ENCODE data around the gene GRK5.

Gene GRK5

DNA sequence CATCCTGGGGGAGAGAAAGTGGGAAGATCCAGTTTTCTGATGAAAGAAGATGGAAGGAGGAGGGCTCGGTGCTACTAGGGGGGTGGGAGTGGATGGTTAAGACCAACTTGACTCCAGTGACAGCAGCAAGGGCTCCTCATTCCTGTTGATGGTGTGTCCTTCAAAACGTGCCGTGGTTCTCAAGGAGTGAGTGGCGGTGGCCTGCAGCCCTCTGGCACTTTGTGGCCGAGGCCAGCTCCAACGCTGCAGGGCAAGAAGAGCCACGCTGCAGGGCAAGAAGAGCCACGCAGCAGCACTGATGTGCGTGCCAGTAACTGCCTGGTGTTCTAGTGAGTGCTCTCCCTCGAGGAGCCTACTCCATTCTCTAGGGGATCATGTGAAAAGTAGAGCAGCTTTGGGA is 72.1 kb downstream of the GRK5 start:
- DNase-seq: no peak

DNA sequence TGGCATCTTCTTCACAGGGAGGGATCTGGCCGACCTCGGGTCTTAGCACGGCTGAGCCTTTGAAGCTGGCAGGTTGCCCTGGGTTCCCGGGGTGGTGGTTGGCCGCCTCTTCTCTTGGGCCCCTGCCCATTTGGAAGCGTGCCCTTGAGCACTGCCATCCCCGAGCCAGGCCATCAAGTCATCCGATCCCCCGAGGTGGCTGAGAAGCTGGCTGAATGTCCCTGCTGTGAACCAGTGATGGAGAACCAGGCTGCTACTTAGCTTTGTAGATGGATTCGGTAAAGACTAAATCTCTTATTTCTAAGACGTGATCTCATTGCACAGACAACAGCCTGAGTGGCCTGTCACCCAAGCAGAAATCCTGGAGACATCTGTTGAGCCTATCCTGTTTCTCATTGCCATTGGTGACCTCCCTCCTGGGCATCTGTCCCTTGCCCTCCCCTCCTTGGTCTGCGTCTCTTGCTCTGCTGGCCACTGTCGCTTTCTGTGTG is 74.3 kb downstream of the GRK5 start:
- no peak for DNase-seq

DNA sequence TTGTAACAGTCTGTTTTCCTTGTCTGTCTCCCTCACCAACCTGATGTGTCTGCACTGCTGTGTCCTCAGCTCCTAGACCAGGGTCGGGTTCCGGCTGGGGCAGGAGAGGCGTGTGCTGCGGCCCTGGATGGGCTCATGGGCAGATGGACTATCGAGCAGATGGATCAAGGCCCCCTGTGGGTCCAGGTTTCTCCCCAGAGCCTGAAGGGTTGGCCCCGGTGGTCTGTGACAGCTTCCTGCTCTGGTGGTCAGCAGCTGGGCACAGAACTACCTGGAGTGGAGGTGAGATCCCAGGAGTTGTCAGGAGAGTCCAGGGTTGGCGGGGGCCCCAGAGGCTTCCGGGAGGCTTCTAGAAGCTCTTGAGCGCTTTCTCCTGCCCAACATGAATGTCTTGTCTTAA is 75.1 kb downstream of the GRK5 start:
- DNase-seq: no peak

DNA sequence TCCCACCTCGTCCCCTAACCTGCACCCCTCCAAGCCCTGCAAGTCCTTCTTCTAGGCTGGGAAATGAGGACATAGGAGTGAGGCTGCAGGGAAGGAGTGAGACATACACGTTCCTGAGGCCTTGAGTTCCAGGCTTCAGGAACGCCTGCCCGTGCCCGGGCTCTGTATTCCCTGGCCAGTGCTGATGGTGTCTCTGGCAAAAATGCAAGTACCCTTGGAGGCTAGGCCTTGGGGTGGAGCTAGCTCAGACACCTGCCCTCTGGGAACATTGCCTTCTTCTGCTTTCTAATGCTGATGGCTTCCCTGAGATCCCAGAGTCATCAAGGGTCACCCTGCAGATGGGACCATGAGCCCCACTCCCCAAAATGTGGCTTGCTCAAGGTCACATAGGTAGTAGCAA is 76.0 kb downstream of the GRK5 start:
- DNase-seq: no peak

DNA sequence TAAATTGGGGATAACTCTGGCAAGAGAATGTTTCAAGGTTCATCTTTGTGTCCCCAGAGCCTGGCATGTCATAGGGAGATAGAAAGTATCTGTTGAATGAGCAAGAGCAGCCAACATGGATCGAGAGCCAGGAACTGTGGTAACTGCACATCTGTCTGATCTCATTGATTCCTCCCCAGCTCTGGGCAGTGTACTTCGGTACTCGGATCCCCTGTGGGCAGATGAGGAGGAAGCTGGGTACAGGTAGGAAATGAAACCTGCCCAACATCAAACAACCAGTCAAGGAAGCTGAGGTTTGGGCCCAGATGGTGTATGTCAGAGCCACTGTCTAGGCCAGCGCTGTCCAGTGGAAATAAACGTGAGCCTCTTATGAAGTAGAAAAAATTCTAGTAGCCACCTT is 76.4 kb downstream of the GRK5 start:
- no peak for DNase-seq

DNA sequence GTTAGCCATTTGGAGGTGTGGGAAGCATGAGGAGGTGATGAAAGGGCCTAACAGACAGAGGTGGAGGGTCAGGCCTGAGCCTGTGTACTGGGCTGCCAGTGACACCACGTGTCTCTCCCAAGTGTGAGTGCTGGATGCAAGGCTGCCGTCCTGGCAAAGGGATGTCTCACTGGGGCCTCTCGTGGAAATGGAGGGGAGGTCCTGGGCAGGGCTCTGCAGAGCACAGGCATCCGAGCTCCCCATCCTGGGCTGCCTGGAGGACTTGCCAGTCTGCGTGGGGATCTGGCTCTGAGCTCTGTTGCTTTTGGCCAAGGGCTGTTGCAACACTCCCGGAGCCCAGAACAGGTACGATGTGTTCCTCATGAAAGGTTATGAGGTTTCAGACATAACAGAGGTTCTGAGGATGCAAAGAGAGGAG is 77.3 kb downstream of the GRK5 start:
- no peak for DNase-seq

DNA sequence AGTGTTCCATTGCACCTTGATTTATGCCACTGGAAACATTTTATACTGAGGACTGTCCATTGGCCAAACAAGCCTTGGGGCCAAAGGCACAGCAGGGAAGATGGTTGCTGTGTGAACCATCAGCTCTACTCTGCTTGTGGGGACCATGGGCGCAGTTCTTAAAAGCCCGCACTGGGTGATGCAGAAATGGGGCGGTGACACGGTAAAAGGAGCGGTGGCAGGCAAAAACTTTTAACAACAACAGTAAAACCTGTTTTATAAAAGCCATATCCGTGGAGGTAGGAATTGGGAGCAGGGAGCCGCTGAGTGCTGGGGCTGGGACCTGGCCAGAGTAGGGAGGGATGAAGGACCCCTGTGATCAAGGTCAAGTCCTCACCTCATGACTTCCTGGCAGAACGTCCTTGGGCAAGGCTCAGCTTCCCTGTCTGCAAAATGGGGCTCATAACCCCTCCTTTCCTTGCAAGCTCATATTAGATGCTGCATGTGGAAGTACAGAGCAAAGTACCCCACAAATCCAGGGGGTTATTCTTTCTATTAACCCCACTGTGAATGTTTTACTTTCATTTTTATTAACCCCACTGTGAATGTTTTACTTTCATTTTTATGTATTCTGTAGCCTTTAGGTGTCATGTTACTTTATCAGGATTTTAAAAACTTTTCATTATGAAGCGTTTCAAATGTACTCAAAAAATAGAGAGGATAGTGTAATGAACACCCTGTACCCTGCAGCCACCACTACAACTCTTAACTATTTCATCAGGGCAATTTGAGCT is 78.3 kb downstream of the GRK5 start:
- DNase-seq: no peak

DNA sequence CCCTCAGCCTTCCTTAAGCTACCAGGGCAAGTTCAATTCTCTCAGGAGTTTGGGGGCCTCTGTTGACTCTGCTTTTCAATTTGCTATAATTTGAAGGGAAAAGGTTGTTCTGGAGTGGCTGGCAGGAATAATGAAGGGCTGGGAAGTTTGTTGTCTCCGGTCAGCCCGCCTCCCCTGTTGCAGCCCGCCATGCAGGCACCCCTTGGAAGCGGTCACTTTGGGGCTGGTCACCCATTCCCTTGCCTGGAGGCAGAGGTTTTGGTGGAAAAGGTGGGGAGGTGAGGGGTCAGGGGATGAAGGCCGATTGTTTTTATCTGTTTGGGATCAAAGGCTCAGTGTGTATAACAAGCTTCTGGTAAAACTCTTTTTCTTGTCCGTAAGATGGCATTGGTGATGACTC is 79.1 kb downstream of the GRK5 start:
- no peak for DNase-seq

DNA sequence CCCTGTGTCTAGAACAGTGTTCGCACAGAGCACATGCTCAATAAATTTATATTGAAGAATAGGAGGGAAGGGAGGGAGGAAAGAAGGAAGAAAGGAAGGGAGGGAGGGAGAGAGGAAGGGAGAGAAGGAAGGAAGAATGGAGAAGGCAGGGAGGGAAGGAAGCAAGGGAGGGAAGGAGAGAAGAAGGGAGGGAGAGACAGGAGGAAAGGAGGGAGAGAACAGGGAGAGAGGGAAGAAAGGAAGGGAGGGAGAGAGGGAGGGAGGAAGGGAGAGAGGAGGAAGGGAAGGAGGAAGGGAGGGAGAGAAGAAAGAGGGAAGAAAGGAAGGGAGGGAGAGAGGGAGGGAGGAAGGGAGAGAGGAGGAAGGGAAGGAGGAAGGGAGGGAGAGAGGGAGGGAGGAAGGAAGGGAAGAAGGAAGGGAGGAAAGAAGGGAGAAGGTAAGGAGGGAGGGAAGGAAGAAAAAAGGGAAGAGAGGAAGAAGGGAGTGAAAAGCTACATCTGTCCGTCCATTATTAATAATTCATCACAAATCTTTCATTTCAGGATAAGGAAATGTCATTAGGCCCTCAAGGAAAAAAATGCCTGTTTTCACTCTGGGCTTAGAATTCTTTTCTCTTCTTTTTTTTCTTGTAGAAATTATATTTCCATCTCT is 79.7 kb downstream of the GRK5 start:
- DNase-seq: no peak

DNA sequence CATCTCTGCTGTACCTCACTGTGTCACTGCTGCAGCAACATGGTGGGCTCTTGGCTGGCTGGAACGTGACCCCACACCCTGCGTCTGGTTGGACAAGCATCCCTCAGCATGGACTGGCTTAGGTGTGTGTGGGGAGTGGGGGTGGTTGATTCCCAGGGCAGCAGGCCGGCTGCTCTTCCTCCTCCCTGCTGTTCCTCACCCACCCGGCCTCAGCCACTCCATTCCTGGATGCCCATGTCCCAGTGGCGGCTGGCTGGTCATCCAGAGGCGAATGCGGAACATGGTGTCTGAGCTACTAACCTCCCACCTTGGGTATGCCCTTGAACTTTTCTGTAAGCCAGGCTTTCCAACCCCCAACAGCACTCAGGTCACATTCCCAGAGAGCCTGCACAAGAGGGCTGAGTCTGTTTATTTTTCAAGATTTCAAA is 81.2 kb downstream of the GRK5 start:
- no peak for DNase-seq

DNA sequence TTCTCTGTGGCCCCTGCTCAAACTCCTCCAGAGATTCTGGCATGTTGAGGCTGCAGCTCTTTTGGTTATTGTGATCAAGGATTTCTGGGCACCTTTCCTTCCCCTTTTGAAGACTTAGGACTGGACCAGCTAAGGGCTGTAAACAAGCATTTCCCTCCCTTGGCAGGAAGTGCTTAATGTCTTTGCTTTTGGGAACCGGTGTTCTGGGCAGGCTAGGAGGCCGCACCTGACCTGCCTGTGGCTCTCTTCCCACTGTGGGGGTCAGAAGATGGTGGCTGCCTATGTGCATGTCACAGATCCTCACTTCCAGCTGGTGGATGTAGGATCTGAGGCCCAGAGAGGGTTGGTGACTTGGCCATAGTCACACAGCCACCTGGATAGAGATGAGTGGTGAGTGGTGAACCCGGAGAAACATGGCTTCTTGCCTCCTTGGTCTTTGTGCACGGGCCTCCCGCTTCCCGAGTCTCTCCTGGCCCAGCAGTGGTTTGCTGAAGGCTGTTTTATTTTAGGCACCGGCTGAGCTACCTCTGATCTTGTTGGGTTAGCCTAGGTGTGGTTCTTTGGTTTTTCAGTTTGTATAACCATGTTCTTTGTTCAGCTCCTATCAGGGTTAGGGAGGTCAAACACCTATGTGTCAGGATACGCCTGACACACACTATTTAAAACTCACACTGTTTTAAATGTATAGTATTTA is 82.0 kb downstream of the GRK5 start:
- DNase-seq: no peak

DNA sequence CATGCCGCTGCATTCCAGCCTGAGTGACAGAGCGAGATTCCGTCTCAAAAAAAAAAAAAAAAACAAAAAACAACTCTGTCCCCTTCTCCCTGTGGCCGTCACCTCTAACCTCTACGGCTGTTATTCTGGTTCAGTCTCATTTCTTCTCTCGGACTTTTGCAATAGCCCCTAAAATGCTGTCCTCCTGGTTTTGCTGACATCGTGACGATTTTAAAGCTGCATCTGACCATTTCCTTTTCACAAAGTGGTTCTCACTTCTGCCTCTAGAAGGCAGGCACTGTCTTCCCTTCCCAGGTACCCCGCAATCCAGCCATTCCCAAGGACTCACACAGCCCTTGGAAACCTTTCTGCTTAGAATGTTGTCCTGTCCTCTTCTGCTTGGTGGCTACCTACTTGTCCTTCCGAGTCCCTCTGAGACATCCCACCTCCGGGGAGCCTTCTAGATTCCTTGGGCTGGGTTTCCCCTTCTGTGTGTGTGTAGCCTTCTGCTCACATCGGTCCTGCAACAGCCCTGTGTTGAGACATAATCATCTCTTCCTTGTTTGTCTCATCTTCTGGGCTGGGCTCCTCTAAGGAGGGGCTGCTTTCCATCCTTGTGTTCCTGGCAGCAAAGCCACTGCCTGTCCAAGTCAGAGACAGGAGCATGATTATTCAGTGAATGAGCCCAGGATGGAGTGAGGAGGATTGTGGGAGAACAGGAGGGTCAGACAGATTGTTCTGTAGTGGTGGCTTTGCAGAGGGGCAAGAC is 83.1 kb downstream of the GRK5 start:
- DNase-seq: no peak

DNA sequence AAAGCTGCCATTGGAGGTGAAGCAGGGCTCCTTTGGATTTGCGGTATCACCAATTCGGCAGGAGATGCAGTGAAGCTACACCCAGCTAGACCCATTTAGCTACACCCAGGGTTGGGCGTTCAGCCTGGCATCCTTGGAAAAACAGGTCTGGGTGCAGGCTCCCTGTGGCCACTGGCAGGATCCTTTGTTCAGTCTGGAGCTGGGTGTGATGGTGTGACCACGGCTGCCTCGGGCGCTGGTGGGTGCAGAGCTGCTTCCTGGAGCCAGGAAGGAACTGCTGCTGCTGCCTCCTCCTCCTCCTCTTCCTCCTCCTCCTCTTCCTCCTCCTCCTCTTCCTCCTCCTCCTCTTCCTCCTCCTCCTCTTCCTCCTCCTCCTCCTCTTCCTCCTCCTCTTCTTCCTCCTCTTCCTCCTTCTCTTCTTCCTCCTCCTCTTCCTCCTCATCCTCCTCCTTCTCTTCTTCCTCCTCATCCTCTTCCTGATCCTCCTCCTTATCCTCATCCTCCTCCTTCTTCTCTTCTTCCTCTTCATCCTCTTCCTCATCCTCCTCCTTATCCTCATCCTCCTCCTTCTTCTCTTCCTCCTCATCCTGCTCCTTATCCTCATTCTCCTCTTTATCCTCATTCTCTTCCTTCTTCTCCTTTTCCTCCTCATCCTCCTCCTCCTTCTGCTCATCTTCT is 84.0 kb downstream of the GRK5 start:
- no peak for DNase-seq

DNA sequence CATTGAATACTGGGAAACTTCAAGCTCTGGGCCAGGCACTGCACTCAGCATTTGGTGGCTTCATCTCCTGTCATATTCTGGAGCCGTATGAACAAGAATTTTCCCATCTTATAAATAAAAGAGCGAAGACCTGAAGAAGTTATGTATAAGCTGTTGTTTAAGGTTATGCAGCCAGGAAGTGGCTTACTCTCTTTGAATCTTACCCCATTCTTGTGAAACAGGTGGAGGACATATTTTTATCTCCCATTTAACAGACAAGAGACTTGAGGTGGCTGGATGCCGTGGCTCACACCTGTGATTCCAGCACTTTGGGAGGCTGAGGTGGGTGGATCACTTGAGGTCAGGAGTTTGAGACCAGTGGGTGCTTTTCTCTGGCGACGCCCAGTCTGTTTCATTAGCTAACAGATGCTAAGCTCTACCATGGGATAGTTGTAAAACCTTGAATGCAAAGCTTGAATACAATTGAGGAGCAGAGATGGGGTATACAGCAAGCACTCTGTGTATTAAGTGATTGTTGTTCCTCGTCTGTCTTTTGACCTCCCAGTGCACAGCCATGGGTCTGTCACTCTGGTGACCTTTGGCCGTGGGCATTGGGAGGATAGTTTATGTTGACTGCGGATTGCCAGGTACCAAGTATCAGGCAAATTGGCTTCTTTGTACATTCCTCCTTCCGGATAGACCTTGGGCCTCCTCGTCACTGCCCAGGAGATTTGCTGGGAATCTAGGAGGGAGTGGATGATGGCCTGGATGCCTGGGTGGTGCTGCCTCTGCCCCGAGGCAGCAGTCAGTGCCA is 85.8 kb downstream of the GRK5 start:
- no peak for DNase-seq

DNA sequence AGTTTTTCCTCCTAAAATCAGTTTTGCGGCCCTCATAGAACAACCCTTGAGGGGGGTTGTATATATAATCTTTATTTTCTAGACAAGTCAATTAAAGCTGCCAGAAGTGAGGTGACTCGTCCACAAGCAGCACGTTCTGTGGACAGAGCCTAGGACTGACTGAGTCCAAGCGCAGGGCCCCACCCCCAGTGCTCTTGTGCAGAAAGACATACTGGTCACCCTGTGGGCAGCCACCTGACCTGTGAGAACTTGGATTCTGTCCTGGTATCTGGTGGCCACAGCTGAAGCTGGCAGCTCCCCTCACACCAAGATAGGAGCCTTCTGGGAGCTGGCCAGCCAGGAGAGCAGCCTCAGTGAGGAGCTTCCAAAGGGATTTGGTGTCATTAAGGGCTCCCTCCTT is 89.3 kb downstream of the GRK5 start:
- no peak for DNase-seq

DNA sequence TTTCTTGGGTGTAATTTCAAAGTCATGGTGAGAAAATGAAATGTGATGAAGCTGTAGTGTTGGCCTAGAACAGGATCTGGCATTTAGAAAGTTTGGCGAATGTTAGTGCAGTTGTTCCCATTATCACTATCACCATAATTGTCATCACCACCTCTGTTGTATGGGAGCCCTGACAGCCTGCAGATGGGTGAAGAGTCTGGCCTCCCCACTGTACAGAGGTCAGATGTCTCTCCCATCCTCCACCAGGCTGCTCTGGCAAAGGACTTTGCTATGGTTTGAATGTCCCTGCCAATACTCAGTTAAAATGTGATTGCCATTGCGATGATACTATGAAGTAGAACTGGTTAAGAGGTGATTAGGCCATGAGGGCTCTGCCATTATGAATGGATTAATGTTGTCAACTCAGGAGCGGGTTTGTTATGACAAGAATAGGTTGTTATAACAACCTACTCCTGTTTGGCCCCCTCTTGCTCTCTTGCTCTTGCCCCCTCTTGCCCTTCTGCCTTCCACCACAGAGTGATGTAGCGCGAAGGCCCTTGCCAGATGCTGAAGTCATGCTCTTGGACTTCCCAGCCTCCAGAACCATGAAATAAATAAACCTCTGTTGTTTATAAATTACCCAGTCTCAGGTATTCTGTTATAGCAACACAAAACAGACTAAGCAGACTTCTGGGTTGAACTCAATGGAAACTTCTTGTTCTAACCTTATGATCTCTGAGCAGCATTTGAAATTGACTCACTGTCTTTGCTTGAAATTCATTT is 90.0 kb downstream of the GRK5 start:
- DNase-seq: no peak

DNA sequence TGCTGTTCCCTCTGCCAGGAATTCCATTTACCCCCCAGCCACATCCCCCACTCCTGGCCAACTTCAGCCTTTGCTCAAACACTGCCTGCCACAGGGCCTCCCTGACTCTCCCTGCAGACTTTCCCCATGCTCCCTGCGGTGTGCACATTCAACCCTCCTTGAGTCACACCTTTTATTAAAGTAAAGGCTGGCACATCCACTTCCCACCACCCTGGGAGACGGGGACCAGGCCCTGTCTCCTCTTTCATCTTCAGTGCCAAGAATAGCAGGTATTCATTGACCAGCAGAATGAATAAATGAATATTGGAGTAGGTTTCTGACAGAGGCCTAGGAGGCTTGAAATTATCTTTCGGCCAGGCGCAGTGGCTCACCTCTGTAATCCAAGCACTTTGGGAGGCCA is 91.4 kb downstream of the GRK5 start:
- DNase-seq: no peak

DNA sequence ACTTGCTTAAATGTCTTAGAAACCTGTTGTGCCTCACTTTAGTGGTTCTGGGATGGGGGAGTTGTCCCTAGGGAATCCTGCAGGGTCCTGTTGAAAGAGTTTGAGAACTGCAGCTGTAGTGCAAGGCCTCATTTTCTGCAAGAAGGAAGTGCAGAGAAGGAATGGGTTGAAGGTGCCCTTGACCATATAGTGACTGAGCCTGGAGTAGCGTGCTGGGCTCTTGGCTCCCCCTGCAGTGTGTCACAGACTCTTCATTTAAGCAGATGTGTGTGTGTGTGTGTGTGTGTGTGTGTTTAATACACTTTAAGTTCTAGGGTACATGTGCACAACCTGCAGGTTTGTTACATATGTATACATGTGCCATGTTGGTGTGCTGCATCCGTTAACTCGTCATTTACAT is 92.2 kb downstream of the GRK5 start:
- no peak for DNase-seq

DNA sequence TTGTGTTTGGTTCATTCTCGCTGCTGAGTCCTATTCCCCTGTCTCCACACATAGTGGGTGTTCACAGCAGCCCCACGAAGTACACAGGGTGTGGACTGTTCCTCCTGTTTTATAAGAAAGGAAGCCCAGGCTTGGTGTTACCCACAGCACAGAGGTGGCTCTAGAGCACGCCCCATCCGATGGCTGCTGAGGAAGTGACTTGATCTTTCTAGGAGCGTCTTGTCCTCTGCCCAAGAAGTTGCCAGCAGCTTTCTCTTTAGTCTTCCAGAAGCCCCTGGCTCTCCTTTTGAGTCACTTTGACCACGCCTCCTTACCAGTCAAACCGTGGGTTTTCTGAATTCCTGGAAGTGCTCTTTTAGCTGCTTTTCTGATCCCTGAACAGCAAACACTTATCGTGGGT is 94.0 kb downstream of the GRK5 start:
- peak; percentile 65 to 67 for DNase-seq

DNA sequence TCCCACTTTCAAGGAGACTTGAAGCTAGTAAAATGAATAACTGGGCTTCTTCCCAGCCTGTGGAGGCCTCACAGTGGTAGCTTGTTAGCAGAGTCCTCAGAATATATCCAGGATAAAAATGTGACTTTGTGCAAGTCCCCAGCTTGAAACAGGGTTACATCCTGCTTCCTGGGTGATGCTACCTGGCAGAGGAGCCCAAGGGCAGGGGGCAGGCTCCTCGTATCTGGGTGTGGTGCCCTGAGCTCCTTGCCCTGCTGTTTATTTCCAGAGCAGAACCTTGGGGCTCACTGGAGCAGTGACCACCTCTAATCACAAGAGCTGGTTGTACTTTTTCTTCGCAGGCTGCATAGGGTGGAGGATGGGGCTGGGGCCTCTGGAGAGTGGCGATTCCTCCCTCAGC is 94.8 kb downstream of the GRK5 start:
- DNase-seq: no peak

Data from activated CD4-positive, alpha-beta T cell treated with anti-CD3 and anti-CD28 coated beads, Interleukin-2, amount 50 U/mL, for 4 hours (primary cell).